ENCODE measurements around the gene PRODH2.

The PRODH2 gene

DNA sequence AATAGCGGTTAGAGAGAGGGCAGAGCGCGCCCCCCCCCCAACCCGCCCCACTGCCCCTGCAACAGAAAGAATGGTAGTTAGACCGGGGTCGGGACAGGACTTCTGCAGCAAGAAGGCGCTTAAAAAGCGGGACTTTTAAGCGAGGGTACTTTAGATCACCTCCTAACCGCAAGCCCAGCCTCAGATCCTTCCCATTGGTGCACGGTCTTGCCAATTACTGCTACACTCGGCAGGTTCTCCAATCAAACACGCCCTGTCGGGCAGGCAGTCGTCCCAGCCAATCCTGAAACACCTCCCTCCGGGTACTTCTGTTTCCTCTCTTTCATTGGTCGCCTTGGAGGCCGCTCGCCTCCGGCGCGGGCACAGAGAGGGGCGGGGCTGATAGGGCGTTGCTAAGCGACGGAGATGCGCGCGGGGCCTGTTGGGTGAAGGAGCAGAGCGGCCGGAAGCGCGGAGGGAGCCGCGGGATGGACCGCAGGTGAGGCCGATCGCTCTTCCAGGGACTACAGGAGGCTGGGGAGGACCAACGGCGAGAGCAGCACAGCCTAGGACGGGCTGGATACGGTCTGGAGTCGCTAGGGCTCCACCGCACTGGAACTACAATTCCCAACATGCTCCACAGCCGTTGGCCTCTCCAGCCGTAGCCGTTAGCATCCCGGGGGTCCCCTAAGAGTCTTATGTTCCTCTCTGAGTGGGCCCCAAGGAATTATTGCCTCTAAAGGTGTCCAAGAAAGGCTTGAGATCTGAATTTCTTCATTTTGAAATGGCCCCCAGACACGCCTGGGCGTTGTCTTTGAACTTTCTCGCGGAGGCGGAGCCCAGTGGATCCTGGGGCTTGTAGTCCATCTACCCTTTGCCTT is 54.7 kb downstream of the PRODH2 start, which contains the start of gene PROSER3:
Gene PROSER3 (plus strand): TSS at position 428 of the 860 bp plus-strand sequence. CDS start 40 bp downstream, at position 468.
- TF ChIP-seq, protein P1, sequence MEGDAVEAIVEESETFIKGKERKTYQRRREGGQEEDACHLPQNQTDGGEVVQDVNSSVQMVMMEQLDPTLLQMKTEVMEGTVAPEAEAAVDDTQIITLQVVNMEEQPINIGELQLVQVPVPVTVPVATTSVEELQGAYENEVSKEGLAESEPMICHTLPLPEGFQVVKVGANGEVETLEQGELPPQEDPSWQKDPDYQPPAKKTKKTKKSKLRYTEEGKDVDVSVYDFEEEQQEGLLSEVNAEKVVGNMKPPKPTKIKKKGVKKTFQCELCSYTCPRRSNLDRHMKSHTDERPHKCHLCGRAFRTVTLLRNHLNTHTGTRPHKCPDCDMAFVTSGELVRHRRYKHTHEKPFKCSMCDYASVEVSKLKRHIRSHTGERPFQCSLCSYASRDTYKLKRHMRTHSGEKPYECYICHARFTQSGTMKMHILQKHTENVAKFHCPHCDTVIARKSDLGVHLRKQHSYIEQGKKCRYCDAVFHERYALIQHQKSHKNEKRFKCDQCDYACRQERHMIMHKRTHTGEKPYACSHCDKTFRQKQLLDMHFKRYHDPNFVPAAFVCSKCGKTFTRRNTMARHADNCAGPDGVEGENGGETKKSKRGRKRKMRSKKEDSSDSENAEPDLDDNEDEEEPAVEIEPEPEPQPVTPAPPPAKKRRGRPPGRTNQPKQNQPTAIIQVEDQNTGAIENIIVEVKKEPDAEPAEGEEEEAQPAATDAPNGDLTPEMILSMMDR (IDR thresholded peaks at IDR 0.05; ENCODE audit: borderline replicate concordance, control extremely low read depth, extremely low read depth, insufficient read depth, missing control alignments), result no peak
- in situ Hi-C loops (cut with MboI; ENCODE audit: low sequenced_read_pairs, unreplicated experiment), result no loop called here
- peak; percentile 98 for DNase-seq (ENCODE audit: low spot score)

DNA sequence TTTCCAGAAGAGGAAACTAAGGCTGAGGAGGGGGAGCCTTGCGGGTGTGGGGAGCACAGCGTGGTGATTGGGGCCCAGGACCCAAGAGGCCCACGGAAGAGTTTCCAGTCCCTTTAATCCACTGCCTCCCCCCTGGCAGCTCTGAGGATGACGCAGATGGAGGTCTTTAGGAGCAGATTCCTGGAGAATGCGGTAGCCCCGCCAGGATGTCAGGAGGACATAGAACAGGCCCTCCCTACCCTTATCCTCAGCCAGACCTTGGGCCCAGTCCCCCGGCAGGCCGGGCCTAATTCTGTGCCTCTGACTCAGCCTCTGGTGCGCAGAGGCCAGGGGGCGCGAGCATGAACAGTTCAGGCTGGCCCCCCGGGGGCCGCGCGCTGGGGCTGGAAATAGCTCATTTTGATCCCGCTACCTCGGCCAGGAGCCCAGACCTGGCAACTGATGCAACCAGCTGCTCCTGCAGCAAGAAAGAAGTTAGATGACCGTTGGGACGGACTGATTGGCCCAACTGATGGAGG is 55.4 kb downstream of the PRODH2 start:
- DNase-seq (ENCODE audit: low spot score), result no peak
- in situ Hi-C loops (cut with MboI; ENCODE audit: low sequenced_read_pairs, unreplicated experiment), result no loop called here
- TF ChIP-seq, protein P1 (IDR thresholded peaks at IDR 0.05; ENCODE audit: borderline replicate concordance, control extremely low read depth, extremely low read depth, insufficient read depth, missing control alignments), result no peak

DNA sequence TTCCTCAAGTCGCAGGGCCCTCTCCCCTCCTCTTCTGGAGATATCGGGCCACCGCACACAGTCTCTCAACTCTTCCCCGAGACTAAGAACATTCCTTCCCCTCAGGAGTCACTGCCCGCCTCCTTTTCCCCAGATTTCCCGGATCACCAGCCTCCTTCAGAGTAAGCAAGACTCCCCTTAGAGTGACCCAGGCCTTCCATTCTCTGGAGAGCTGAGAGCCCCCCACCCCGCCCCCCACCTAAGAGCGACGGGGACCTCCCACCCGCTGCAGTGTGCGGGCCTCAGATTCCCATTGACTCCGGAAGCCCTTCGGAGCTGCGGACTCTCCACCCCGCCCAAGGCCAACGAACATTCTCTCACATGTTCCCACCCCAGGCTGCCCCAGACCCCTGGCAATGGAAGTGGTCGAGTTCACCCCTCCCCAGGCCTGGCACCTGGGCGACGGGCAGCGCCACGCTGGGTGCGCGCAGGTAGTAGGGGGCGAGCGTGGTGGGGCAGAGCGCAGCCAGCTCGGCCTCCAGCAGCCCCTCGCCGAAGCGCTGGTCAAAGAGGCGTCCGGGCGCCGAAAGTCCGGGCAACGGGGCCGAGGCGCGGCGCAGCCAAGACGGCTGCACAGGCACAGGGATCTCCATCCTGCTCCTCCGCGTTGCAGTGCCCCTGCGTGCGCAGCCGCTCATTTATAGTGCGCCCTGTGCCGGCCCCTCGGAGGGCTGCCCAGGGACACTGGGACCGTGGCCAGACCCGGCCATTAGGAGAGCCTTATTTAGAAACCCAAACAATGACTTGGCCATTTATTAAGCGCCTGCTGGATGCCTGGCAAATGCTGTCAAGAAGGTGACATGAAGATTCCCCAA is 56.0 kb downstream of the PRODH2 start, which contains the start of gene HSPB6:
Gene HSPB6 (minus strand): TSS at position 653 of the 854 bp plus-strand sequence. CDS start 21 bp downstream, at position 632.
- in situ Hi-C loops (cut with MboI; ENCODE audit: low sequenced_read_pairs, unreplicated experiment), result no loop called here
- DNase-seq (ENCODE audit: low spot score), result no peak
- TF ChIP-seq, protein P1 (IDR thresholded peaks at IDR 0.05; ENCODE audit: borderline replicate concordance, control extremely low read depth, extremely low read depth, insufficient read depth, missing control alignments), result no peak

DNA sequence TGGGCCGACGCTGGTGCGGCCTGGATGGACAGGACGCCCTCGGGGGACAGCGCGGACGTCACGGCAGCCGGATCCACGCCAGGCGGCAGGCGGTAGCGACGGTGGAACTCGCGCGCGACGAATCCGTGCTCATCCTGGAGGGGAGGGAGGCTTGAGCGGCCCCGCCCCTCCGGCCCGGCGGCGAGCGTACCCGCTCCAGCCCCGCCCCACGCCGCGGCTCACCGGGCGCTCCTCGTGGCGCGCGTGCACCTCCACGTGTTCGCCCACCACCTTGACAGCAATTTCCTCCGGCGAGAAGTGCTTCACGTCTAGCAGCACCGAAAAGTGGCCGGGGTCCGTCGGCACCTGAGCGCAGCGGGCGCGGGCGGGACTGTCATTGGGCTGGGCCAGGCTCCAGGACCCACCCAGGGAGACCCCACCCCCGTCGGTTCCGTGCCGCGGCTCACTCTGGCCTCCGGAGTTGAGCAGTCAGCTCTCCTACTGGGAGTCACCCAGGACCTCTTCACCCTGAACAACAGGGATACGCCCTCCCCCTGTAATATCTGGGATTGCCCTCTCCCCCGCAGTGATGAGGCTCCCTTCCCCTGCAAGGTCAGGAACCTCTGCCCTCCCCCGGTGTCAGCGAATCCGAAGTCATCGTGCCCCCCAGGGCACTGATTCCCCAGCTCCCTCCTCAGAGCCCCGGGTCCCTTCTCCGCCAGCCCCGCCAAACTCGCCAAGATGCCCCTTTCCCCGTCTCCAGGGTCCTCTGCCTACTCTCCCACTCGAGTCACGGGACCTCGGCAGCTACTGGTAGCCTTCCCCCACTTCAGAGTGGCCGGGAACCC is 56.9 kb downstream of the PRODH2 start:
- in situ Hi-C loops (cut with MboI; ENCODE audit: low sequenced_read_pairs, unreplicated experiment), result no loop called here
- TF ChIP-seq, protein P1 (IDR thresholded peaks at IDR 0.05; ENCODE audit: borderline replicate concordance, control extremely low read depth, extremely low read depth, insufficient read depth, missing control alignments), result no peak
- no peak for DNase-seq (ENCODE audit: low spot score)

DNA sequence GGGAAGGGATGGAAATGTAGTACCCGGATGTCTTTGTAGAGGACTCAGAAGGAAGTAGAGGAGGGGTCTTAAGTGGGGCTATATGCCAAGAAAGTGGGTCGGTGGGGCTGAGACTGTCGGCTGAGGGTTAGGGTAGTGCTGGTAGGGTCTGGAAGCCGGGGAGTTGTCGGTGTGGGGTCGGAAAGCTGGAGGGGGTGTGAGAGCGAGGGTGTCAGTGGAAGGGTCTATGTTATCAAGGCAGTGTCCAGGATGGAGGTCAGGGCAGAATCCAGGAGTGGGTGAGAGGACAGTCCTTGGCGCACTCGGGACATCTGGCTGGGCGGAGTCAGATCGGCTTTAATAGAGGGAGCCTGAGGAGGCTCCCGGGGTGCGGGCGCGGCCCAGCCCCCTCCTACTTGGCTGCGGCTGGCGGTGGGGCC is 57.5 kb downstream of the PRODH2 start:
- TF ChIP-seq, protein P1 (IDR thresholded peaks at IDR 0.05; ENCODE audit: borderline replicate concordance, control extremely low read depth, extremely low read depth, insufficient read depth, missing control alignments), result no peak
- DNase-seq (ENCODE audit: low spot score), result no peak
- in situ Hi-C loops (cut with MboI; ENCODE audit: low sequenced_read_pairs, unreplicated experiment), result no loop called here
